PFSK-1 (cell line): Measurements from ENCODE around the gene GPD1.

Experiments used
- POLR2AphosphoS5 ChIP-seq: IDR thresholded peaks from 2 replicates; pipeline ENCODE4 v1.6.1; 2012; ENCODE audit warnings: low read depth, mild to moderate bottlenecking, control low read depth, low read length, moderate library complexity
- REST ChIP-seq, 2 experiments: IDR thresholded peaks; 2 replicates each; pipeline versions ENCODE4 v1.6.1 to v1.8.0; 2011 to 2012; ENCODE audit warnings: low read depth in 2 of 2, low read length in 2 of 2, control low read depth in 1 of 2, inconsistent platforms in 1 of 2, mild to moderate bottlenecking in 1 of 2, moderate library complexity in 1 of 2; ENCODE audit not compliant: insufficient read depth in 1 of 2
- TAF1 ChIP-seq: IDR thresholded peaks from 2 replicates; pipeline ENCODE4 v1.6.1; 2012; ENCODE audit warnings: low read length, control low read depth, borderline replicate concordance; ENCODE audit not compliant: insufficient read depth

DNA sequence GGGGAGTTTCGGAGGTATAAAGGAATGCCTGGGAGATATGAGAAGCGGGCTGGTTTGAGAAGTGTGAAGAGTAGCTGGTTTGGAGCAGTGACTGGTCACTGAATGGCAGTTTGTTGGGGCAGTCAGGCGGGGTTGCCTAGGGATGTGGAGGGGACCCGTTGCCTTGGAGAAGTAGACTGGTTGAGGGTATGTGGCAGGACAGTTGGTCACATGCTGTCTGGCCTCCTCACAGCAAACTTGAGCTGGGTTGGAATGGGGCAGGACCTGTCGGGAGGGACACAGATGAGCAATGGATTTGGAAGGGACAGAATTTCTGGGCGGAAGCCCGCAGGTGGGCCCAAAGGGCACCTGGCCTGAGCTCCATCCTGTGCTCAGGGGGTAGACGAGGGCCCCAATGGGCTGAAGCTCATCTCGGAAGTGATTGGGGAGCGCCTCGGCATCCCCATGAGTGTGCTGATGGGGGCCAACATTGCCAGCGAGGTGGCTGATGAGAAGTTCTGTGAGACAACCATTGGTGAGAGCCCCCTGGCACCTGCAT lies 2.2 kb downstream of the GPD1 start:
- no peak for TF ChIP-seq POLR2AphosphoS5
- TF ChIP-seq TAF1: no peak
- TF ChIP-seq REST (IDR thresholded peaks at IDR 0.05; ENCODE audit: insufficient read depth in 1 of 2, low read depth in 2 of 2, low read length in 2 of 2): no peak
